ENCODE measurements around the gene SRPRA.

SRPRA gene

GRCh38 chr11:126226334-126227084 lies 42.2 kb downstream of the SRPRA start:
- no peak for DNase-seq

- no peak for DNase-seq
Observed at GRCh38 chr11:126225295-126225665, 43.4 kb downstream of the SRPRA start.

- no peak for DNase-seq
Observed at GRCh38 chr11:126224647-126225294, 43.9 kb downstream of the SRPRA start.

- DNase-seq: no peak
Observed at GRCh38 chr11:126219547-126219946, 49.1 kb downstream of the SRPRA start.

GRCh38 chr11:126217491-126217890 lies 51.2 kb downstream of the SRPRA start:
- DNase-seq: no peak

- no peak for DNase-seq
Observed at GRCh38 chr11:126216526-126217305, 52.0 kb downstream of the SRPRA start.

- DNase-seq: no peak
Observed at GRCh38 chr11:126214841-126215240, 53.9 kb downstream of the SRPRA start.

GRCh38 chr11:126214441-126214840 lies 54.3 kb downstream of the SRPRA start:
- no peak for DNase-seq
